HL-60/S4 (cell line): Measurements from ENCODE around the gene GADD45G.

ENCODE experiments used
- in situ Hi-C: fragments of 300-500 bp; cut with MboI; formaldehyde crosslinking; loops from 2 replicates; pipeline ENCODE4 v1.14.3; 2022; ENCODE audit warnings: low sequenced_read_pairs

Gene GADD45G, protein sequence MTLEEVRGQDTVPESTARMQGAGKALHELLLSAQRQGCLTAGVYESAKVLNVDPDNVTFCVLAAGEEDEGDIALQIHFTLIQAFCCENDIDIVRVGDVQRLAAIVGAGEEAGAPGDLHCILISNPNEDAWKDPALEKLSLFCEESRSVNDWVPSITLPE

GRCh38 chr9:89604729-89605464 lies at the start of gene GADD45G:
Gene GADD45G (plus strand): TSS chr9:89605012. CDS start chr9:89605122, 110 bp downstream.
- in situ Hi-C loops: loop anchor here (25.0 kb wide), 1 partner anchor 182 kb away; no protein-coding TSS in a partner anchor

DNA sequence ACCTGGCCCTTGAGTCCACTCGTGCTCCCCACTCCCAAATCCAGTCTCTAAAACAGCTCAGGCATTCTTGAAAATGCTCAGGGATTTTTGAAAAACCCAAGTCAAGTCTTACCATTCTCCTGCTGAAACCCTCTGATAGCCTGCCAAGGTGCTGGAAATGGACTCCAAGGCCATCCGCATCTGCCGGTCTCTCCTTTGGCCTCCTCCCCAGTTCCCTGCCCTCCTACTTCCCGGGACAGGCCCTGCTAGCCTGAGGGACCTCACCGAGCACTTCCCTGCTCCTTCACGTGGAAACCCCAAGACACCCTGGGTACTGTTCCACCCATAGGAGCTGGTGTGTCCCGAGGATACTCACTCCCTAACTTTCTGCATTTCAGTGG lies 49.8 kb upstream of the GADD45G start:
- in situ Hi-C loops: no loop called here

DNA sequence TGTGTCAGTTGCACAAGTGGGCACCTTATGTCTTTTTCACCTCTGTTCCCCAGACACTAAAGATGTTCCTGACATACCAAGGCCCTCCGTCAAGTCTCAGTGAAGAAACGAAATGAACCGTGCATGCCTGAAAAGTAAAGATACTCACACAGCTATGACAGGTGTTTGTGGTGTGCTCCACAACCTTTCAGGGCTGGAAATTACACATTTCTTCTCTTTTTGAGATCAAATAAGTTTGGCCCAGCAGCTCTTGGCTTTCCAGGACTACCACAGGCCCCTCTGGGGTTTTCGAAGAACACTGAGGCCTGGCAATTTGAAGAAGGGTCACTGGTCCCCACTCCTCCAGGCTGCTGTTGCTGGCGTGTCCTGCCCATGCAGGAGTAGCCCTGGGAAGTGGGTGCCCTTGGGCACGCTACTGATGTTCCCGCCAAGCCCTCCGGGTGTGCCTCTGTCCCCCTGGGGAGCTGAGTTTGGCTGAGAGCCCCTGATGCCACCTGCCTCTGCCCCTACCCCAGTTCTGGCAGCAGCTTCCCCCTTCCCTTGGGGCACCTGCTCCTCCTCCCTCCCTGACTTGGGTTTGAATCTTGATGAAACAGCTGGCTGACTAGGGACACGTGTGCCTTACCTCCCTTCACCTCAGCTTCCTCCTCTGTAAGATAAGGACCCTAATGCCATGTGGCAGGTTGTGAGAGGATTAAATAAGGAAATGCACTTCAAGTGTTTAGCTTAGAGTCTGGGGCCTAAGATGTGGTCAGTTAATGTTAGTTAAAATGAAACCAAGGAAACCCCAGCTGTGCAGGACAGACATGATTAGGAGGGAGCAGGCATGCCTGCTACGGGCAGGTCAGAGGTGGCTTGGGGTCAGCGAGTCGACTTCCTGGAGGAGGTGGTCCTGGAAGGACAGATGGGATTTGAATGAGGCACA lies 49.1 kb upstream of the GADD45G start:
- in situ Hi-C loops: no loop called here

GRCh38 chr9:89558196-89558899 lies 46.5 kb upstream of the GADD45G start:
- in situ Hi-C loops: no loop called here

DNA sequence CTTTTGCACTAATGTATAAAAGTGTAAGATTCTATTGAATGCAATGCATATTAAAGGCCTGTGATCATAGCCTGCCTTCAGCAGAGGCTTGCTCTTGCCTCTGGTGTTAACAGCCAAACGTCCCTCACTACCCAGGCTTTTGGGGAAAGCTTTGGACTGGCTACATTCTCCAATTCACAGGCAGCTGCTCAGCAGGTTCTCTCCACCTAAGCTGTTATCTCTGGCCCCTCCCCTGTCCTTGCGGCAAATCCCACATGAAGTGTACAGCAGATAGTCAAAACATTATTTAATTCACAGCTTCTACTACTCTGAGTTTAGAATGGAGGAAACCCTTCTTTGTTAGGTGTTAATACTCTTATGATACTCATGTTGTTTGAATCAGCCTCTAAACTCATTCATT lies 45.9 kb upstream of the GADD45G start:
- in situ Hi-C loops: no loop called here

DNA sequence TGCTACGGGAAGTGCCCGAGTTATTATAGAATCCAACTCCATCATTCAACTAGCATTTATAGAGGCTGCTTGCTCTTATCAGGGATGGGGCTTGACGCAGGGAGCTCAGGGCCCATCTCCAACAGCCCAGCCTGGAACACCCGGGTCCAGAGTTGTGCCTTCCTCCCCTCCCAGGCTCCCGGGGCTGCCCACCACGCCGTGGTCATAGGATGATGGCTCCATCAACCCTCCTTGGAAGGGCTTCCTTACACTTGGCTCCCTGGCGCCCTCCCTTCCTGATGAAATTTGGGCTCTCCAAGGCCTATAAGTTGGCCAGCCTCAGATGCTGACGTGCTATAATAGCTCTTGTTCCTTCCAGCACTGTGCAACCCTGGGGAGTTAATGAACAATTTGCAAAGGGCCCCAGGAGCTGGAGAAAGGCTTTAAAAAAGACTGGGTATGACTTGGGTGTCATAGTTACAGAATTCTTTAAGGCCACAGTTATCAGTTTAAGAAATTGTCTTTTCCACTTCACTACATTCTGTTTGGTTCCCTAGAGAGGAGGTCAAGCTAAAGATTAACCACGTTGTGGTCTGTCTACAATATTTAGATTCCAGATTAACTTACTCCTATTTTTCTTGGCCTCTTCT lies 42.5 kb upstream of the GADD45G start:
- in situ Hi-C loops: no loop called here

DNA sequence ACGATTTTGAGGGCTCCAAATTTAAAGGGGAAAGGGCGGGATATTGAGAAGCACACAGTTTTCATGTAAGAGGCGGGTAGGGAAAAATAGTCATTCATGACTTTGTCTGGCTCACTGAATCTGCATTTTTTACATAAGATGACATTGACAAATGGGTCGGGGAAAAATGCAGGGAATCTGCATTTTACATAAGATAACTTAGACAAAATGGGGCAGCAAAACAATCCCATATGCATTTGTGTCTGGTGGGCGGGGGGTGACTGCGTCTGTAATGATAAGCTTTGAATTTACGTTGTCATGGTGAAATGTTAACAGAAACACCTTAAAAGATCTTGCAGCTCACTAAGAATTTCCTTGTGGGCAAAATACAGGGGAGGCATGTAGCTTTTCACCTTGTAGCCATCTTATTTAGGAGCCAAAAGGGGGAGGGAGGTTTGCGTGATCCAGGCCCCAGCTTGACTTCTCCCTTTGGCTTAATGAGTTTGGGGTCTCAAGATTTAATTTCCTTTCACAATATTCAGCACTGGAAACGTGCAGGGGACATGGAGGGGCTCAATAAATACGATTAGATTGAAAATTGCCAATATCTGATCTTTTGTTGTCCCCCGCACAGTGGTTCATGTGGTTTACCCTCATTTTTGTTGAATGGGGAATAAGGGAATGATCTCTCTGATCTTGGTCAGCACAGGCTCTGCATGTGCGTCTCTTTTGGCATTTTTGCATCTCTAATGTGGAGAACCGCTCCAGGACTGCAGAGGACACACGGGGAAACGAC lies 41.1 kb upstream of the GADD45G start:
- in situ Hi-C loops: no loop called here

DNA sequence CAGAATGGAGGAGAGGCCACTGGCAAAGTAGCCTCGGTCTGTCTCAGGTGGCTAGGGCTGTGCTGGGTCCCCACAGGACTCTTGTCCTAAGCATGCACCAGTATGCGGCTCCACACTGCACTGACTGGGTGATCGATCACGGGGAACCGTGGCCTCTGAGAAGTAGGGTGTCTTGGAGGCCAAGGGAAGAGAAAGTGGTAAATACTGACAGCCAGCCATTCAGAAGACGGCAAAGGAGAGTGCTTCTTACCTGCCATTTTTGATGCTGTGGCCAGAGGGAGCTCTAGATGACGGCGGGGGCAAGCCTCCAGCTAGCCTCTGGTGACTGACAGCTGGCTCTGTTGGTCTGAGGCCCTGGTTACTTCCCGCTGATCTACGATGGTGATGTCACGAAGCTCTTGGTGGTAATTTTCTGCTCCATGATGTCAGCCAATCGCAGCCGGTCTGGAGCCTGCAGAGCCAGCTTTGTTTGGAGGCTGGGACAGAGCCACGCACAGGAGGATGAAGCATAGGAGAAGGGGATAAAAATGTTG lies 40.4 kb upstream of the GADD45G start:
- in situ Hi-C loops: no loop called here

DNA sequence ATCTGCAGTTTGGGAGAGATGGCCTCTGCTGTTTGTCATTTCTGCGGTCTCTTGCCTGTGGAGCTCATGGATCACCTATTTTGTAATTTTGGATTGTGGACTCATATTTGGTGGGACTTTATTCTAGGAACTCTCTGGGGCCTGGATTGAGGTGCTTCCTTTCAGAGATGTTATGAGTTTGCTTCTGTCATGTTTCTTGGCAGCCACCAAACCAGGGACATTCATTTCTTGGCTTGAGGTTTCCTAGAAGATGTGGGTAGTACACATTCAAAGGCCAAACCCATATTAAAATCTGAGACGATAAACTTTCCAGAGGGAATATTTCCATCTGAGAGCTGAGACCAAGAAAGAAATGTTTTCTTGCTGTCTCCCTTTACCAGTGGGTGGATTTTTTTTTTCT lies 37.2 kb upstream of the GADD45G start:
- in situ Hi-C loops: no loop called here

- in situ Hi-C loops: no loop called here
Observed at GRCh38 chr9:89574309-89574708, 30.5 kb upstream of the GADD45G start.

DNA sequence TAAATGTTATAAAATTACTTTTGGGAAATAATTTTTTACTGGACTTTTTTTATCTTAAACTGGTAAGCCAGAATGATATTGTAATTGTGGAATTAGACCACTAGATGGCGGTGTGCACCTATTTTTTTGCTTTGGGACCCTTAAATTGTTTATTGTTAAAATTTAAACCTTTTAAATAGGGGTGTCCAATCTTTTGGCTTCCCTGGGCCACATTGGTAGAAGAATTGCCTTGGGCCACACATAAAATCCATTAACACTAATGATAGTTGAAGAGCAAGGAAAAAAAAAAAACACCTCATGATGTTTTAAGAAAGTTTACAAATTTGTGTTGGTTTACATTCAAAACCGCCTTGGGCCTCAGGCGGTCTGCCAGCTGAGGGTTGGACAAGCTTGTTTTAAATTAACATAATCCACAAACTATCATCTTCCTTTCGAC lies 28.4 kb upstream of the GADD45G start:
- in situ Hi-C loops: no loop called here

- in situ Hi-C loops: no loop called here
Observed at GRCh38 chr9:89577363-89577762, 27.4 kb upstream of the GADD45G start.

DNA sequence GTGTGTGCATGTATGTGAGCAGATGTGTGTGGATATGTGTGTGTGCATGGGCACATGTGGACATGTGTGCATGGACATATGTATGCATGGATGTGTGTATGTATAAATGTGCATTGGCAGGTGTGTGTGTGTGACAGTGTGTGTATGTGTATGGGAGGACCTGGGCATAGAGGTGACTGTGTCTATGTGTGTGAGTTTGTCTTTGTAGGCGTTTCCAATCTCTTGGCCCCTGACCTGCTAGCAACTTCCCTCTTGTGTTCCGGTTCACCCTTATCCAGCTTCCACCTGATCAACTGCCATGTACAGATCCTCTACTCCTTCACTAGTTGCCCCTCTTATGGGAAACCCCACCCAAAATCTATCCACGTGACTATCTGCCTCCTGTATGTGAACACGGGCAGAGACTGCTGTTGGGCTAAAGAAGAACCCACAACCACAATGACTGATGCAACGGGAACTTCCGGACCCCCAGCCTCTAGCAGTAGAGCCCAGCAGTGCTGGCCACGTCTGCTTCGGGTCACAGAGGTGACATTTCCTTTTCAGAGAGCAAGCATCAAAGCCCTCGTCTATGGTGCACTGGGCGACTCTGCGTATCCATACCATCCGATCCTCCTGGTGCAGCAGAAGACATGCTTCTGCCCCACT lies 24.9 kb upstream of the GADD45G start:
- in situ Hi-C loops: no loop called here

DNA sequence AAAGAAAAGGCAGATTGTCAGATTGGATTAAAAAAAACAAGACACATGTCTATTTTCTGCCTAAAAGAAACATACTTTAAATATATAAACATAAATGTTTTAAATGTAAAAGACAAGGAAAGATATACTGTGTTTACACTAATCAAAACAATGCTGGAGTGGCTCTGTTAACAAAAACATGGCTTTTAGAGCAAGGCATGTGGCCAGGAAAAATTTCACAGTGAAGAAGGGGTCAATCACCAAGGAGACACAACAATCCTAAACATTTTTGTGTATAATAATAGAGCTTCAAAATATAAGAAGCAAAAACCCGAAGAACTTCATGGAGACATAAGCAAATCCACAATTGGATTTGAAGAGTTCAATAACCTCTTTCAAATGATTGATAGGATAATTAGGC lies 18.5 kb upstream of the GADD45G start:
- in situ Hi-C loops: no loop called here

- in situ Hi-C loops: no loop called here
Observed at GRCh38 chr9:89588271-89588879, 16.4 kb upstream of the GADD45G start.

DNA sequence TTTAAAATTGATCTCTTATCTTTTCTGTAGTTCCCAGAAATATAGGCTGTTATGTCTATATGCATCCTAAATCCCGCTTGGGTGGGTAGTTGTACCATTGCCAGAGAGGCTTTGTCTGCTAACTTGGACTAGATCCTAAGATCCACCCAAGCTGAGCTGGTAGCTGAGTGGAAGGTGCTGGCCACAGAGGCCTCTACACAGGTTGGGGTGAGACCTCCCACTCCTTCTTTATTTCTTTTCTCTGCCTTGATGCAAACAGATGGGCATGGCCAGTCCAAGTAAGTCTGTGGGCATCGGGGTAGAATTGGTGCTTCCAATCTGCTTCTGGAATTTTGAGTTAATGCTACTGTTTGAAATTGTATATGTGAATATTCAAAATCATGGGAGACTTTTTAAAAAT lies 14.4 kb upstream of the GADD45G start:
- in situ Hi-C loops: no loop called here

DNA sequence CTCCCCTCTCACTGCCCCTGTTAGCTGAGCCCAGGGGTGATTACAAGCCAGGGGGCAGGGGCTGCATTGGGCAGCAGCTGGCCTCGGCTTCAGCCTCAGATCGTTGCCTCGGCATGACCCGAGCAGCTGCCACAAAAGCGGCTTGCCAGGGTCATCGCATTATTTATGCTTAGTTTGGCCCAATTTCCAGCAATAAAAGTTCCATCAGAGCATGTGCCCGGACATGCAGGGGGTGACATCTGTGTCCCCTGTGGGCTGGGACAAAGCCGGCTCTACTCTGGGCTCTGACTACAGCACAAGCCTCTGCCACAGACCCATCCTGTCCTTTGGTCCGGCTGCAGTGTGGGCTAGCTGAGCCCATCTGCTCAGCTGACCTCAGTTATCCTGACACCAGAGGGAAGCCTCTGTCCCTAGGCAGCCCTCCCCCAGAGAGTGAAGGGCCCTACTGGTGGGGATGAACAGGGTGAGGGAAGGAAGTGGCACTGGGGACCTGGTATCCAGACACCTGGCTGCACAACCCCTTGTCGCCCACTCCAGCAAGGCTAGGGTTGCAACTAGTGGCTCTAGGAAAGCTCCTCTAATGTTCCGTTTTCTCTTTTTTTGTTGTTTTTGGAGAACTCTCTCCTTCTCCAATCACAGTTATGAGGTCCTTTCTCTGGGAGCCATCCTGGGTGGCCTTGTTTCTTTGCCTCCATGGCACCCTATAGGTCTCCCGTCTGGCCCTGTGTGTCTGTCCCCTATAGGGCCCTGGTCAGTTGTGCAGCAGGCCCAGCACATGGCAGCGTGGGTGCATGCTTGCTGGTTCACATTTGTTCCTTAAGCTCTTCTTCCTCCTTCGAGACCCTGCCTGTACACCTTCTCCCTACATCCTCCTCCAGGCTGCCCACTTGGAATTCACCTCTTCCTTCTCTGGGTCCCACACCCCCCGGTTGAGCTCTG lies 13.3 kb upstream of the GADD45G start:
- in situ Hi-C loops: no loop called here
